Activated T-helper 1 cell treated with Interleukin-2 at 50 U/mL for 16 hours (primary cell): ENCODE measurements around the gene NPHP4.

ENCODE experiments used
- DNase-seq: peaks from one replicate; pipeline ENCODE4 v3.0.0-alpha.2; 2020; ENCODE audit warnings: low read depth

The NPHP4 gene

DNA sequence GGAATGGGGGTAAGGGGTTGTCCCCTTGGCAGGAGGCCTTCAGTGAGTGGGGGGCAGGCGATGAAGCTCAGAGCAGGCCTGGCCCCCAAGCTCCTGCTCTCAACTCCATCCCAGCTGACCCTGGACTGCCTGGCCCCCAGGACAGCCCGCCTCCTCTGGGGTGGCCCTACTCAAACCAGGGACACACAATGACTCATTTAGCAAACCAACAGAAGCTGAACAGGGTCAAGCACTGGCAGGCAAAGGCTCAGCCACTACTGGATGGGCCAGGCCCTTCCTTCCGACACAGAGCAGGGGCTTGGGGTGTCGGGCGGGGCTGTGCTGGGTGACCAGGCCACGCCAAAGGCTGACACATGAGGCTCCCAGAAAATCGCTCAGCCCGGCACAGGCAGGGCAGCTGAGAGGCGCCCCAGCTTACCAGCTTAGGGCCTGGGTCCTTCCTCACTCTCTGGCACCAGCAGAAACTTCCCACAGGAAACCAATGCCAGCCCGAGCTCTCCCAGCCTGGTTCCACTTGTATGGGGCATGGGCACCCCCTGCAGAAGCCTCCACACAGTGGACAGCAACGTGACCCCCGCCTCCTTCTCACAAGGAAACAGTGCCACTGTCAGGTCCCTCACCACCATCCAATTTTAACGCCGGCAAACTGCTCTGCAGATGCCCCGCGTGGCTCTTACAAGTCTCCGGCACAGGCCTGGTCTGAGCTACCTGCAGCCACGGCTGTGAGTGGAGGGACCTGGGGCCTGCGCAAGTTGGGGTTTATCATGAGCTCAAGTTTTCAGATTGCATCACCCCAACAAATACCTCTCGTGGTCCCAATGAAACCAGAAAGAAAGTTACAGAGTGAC lies 114.3 kb downstream of the NPHP4 start:
- DNase-seq: no peak

DNA sequence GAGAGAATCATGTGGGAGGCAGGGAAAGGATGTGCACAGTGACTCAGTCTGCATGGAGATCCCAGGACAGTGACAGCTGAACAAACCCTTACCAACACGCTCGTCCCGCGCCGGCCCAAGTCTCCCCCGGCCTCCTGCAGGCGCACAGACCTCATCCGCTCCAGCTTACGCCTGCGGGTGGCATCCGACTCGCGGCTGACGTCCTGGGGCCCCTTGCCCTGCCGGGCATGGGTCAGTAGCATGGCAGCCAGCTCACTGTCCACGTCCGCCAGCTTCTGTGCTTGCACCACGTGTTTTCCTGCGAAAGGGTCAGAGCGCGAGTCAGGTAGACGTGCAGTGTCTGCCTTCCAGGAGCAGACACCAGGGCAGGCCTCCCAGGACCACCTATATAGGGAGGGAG lies 115.2 kb downstream of the NPHP4 start:
- no peak for DNase-seq

DNA sequence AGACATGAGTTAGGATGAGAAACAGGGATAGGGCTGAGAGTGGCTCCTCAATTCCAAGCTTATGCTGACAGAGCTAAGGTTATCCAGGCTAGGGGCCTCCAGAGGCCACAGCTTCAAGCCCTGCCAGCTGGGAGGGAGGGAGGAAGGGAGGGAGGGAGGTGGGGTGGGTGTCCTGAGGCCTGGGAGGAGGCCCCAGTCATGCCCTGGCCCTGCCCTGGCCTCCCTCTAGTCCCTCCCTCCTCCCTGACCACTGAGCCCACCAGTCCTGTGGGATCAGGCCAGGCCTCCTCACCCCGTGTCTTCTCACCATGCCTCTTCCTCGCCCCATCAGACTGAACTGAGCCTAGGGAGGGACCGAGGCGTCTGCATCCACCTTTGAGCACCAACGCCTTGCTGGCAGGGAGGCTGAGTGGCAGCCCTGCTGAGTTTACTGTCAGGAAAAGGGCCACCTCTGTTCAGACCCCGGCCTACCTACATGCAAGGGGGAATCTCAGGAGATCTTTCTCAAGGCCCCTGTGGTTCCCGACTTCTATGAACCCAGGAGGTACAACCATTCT lies 116.1 kb downstream of the NPHP4 start:
- no peak for DNase-seq

- no peak for DNase-seq
Measured at GRCh38 chr1:5875345-5875910, 116.8 kb downstream of the NPHP4 start.

GRCh38 chr1:5874416-5875110 lies 117.7 kb downstream of the NPHP4 start:
- DNase-seq: no peak

DNA sequence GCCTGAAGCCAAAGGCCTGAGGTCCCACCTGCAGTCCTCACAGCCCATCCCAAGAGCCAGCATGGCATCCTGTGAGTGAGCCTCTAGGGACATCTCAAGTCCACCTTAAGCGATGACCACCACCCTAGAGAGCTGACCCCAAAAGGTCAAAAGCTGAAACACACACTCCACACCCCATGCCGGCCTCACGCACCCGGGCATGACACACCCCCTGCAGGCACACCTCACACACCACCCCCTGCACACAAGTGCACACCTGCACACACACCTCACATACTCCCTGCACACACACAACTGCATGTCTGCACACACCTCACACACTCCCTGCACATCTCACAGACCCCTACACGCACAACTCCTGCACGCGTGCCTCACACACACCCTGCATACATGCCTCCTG lies 118.7 kb downstream of the NPHP4 start:
- no peak for DNase-seq

GRCh38 chr1:5872886-5873285 lies 119.3 kb downstream of the NPHP4 start:
- DNase-seq: no peak

- no peak for DNase-seq
Measured at GRCh38 chr1:5868931-5869500, 123.2 kb downstream of the NPHP4 start.

- DNase-seq: no peak
Measured at GRCh38 chr1:5865774-5866173, 126.5 kb downstream of the NPHP4 start.

- no peak for DNase-seq
Measured at GRCh38 chr1:5865056-5865455, 127.2 kb downstream of the NPHP4 start.

DNA sequence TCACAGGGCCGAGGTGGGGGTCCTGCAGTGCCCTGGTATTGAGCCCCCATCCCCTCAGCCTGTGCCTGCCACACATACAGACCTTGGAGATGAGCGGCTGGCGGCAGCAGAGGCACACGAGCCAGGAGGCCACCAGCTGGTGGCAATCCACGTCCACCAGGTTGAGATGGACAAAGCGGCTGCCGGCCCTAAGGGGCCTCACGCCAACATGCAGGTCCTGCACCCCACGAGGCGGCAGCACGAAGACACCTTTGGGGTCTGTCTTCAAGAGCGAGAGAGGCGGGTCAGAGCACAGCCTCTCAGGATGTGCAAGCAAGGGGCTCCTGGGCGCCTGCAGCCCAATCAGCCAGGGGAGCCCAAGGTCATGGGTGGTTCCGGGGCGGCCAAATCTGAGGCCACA lies 128.0 kb downstream of the NPHP4 start:
- DNase-seq: no peak

GRCh38 chr1:5863238-5863637 lies 129.0 kb downstream of the NPHP4 start:
- DNase-seq: no peak

DNA sequence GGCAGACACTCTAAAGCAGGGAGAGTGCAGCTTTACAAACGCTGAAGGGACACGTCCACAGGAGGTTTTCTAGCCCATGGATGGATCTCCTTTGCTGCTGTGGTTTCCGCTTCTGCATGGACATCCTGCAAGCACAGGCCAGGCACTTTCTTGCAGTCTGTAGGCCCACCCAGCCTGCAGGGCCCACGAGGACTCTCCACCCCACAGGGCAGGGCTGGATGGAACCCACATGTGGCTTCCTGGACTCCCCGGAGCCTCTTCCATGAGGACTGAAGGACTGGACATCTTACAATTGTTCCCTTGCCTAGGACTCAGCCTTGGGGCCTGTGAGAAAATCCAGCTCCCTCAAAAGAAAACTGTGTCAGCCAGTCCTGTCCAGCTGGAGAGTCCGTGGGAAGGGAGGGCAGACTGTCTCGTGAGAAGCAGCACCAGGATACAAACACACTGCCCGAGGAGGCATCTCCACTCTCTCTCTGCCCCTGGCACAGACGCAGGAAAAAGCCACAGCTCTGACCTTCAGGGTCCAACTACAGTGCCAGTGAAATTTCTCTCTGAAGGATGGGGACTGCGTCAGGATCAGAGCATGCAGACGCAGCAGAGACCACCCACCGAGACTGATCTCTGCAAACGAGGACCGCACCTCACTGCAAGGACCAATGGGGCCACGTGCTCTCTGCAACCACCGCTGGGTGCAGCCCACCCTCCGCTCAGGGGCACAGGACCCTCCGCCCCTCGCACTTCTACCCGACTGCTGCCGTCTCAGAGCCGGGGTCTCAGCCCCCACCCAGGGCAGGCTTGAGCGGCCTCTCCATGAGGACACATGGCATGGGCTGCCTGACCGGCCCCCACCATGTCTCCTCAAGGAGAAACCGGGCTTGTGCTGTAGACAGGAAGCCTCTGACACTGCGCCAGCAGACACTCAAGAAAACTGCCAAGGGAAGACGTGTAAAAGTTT lies 130.1 kb downstream of the NPHP4 start:
- DNase-seq: no peak

GRCh38 chr1:5860277-5860676 lies 131.9 kb downstream of the NPHP4 start:
- DNase-seq: no peak

DNA sequence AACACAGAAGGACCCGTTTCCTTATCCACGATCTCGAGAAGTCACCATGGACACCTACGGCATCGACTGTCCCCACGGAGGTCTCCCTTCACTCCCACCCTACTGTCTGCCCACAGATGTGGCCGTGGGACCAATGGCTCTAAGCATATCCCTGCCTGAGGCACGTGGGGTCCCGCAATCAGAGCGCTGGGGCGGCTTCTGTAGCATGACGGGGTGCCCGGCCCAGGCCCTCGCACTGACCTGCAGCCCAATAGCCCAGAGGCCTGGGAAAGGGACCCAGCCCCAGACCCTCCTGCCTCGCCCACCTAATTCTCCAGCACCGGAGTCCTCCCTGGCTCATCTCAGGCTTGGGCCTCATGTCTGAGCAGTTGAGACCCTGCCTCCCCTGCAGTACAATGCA lies 132.5 kb downstream of the NPHP4 start:
- DNase-seq: no peak

DNA sequence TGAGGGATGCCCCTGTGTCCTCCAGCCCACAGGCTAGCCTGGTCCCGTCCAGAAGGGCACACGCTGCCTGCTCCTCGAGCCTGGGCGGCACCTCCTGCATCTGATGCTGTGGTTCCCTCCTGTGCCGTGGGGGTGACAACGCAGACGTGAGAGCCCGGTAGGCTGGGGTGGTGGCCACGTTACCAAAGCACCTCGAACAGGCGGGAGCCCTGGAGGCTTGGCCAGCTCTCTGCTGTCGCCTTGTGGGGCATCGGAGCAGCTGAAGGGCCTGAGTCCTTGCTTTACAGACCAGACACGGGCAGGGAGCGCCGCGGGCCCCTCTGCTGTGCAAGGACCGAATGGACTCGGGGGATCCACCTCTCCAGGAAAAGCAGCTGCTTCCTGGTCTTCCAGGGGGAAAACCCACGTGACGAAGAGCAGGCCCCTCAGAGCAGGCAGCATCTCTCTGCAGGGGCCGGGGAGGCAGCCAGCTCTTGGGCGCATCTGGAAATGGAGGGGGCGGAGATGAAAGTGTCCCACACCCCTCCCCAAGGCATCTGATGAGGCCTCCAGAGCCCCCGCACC lies 133.3 kb downstream of the NPHP4 start:
- no peak for DNase-seq

- DNase-seq: no peak
Measured at GRCh38 chr1:5858246-5858645, 134.0 kb downstream of the NPHP4 start.

DNA sequence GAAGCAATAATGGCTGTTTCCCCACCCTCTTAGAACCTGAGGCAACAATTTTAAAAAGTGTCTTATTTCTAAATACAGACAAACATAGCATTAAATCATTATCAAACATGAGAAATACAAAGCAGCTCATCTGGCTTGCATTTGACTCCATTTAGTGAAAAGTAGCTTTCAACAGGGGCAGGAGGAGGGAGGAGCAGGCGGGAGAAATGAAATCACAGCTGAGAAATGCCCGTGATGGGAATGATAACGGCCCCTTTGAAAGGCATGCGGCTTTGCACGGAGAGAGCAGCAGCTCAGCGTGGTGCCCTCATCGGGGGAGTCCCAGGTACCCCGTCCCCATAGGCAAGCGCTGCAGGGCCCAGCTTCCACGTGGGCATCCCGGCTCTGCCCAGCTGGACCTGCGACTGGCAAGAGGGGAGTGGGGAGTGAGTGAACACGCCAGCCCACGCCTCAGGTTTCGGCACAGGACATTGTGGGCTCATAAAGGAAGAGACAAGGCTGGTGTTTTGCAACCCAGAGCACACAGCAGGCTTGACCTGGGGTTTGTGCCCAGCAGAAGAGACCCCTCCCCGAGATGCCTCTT lies 134.6 kb downstream of the NPHP4 start:
- DNase-seq: no peak

DNA sequence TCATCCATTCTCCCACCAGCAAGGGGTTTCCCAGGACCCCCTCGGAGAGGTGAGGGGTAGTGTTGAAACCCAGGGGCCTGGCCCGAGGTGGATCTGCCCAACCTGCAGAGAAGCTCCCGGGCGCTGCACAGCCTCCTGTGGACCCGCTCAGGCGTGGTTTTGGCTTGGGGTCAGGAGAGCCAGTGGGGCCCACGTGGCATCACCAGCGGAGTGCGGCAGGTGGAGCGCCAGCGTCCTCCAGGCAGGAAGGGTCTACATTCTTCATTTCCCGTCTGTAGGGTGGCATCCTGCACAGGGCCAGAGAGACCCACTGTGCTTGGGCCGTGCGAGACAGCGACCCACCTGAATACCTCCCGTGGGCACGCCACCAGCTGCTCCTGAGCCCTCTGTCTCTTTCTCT lies 135.2 kb downstream of the NPHP4 start:
- DNase-seq: no peak

DNA sequence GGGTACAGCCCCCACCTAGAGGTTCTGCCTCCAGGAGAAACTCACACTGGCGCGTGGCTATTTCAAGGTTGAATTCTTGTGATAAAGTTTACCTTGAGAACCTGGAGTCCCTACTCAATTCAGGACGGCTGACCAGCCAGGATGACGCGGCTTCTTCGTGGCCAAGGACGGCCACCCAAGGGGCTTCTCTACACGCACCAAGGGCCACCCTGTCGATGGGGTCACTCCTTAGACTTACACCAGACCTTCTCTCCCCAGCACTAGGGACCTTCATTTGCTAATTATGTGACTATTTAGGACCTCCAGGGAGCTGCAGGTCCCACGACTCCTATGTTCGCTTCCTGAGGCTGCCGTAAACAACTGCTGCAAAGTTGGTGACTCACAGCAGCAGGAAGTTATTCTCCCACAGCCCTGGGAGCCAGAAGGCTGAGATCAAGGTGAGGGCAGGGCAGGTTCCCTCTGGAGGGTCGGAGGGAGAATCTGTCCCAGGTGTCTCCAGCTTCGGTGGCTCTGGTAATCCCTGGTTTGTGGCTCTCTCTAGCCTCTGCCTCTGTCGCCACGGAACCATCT lies 135.9 kb downstream of the NPHP4 start:
- no peak for DNase-seq
